ENCODE measurements around the gene HPS5.

HPS5 gene, protein sequence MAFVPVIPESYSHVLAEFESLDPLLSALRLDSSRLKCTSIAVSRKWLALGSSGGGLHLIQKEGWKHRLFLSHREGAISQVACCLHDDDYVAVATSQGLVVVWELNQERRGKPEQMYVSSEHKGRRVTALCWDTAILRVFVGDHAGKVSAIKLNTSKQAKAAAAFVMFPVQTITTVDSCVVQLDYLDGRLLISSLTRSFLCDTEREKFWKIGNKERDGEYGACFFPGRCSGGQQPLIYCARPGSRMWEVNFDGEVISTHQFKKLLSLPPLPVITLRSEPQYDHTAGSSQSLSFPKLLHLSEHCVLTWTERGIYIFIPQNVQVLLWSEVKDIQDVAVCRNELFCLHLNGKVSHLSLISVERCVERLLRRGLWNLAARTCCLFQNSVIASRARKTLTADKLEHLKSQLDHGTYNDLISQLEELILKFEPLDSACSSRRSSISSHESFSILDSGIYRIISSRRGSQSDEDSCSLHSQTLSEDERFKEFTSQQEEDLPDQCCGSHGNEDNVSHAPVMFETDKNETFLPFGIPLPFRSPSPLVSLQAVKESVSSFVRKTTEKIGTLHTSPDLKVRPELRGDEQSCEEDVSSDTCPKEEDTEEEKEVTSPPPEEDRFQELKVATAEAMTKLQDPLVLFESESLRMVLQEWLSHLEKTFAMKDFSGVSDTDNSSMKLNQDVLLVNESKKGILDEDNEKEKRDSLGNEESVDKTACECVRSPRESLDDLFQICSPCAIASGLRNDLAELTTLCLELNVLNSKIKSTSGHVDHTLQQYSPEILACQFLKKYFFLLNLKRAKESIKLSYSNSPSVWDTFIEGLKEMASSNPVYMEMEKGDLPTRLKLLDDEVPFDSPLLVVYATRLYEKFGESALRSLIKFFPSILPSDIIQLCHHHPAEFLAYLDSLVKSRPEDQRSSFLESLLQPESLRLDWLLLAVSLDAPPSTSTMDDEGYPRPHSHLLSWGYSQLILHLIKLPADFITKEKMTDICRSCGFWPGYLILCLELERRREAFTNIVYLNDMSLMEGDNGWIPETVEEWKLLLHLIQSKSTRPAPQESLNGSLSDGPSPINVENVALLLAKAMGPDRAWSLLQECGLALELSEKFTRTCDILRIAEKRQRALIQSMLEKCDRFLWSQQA
- total RNA-seq = 31.8 to 41.4 (median 32.7) reads per million in 3 donors

DNA sequence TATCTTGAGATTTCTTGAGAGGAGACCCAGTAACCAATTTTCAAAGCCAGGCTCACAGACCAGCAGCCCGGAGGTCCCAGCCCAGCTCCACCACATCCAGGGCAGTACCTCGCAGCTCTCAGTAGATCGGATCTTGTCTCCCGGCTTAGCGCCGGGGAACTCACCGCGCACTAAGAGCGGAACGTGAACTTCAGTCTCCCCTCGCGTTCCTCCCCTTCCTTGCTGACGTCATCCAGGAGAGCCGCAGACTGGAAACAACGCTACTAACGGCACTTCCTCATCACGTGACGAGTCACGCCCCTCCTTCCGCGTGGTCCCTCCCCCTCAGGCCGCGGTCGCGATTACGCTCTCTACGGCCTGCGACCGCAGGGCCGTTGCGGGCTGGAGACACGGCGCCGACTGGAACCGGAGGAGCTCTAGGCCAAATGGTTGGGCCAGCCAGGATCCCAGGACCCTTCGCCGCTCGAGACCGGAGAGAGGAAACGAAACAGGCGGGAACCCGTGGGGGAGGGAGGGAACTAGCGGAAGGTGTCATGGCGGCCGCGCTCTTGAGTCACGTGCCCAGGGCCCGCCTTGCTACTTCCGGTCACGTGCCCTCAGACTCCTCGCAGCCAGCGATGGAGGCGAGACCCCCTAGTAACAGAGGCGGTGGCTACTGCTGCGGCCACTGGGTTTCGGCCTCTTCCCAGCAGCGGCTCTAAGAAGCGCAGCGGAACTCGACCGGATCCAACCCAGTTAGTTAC, at the start of gene HPS5, which contains the start of gene GTF2H1:
TSS of gene HPS5 (minus strand) at position 172 of the 743 bp plus-strand sequence. CDS start 4,282 bp downstream, outside the sequence.
TSS of gene GTF2H1 (plus strand) at position 599 of the 743 bp plus-strand sequence. CDS start 10,508 bp downstream, outside the sequence.
- DNase-seq = peak; percentile 92 to 96 (median 93)
- no peaks in the 10 kb centered on the region for H3K9me3 ChIP-seq (ENCODE audit: control insufficient read depth, low read length)
- peak within 1 kb of the TSS; percentile 99 for H3K27ac ChIP-seq (ENCODE audit: insufficient read depth, low read length, poor library complexity, severe bottlenecking)
- H3K27me3 ChIP-seq (replicated peaks; ENCODE audit: control insufficient read depth, insufficient read depth, low read length, poor library complexity, severe bottlenecking) = no peaks in the 10 kb centered on the region
- H3K4me1 ChIP-seq (ENCODE audit: control insufficient read depth, insufficient read depth, low read length, poor library complexity, severe bottlenecking) = peaks cover 38% of the 10 kb centered on the region
- peak within 1 kb of the TSS; percentile 76 for H3K4me3 ChIP-seq (ENCODE audit: insufficient read depth, low read depth, low read length, poor library complexity, severe bottlenecking)
- peaks cover 13% of the 10 kb centered on the region for H3K36me3 ChIP-seq (ENCODE audit: control insufficient read depth, insufficient read depth, low read length)

DNA sequence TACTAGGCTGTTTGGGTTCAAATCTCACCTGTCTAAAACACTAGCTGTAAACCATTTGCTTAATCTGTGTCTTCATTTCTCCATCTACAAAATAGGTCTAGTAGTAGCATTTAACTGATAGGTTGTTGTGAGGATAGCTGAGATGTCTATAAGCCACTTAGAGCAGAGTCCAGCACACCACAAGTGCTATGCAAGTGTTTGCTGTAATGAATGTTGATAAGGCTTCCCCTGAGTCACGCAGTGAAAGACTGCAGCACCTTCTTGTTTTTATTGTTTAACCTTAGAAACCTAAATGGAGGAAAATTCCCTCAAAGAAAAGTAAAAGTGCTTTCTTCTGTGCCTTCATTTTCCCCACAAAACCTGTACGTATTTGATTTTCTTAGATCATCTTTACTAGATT, 49.3 kb upstream of the HPS5 start:
- peaks cover 9% of the 10 kb centered on the region for H3K36me3 ChIP-seq (ENCODE audit: control insufficient read depth, insufficient read depth, low read length)
- H3K9me3 ChIP-seq (ENCODE audit: control insufficient read depth, low read length) = no peaks in the 10 kb centered on the region
- no peaks in the 10 kb centered on the region for H3K4me1 ChIP-seq (ENCODE audit: control insufficient read depth, insufficient read depth, low read length, poor library complexity, severe bottlenecking)
- H3K4me3 ChIP-seq (ENCODE audit: insufficient read depth, low read depth, low read length, poor library complexity, severe bottlenecking) = no peak overlapping the region
- no peak overlapping the region for H3K27ac ChIP-seq (ENCODE audit: insufficient read depth, low read length, poor library complexity, severe bottlenecking)
- H3K27me3 ChIP-seq (replicated peaks; ENCODE audit: control insufficient read depth, insufficient read depth, low read length, poor library complexity, severe bottlenecking) = no peaks in the 10 kb centered on the region
- no peak for DNase-seq

- H3K4me3 ChIP-seq (ENCODE audit: insufficient read depth, low read depth, low read length, poor library complexity, severe bottlenecking) = no peak overlapping the region
- peaks cover 14% of the 10 kb centered on the region for H3K36me3 ChIP-seq (ENCODE audit: control insufficient read depth, insufficient read depth, low read length)
- no peaks in the 10 kb centered on the region for H3K4me1 ChIP-seq (ENCODE audit: control insufficient read depth, insufficient read depth, low read length, poor library complexity, severe bottlenecking)
- H3K27me3 ChIP-seq (replicated peaks; ENCODE audit: control insufficient read depth, insufficient read depth, low read length, poor library complexity, severe bottlenecking) = no peaks in the 10 kb centered on the region
- H3K27ac ChIP-seq (ENCODE audit: insufficient read depth, low read length, poor library complexity, severe bottlenecking) = no peak overlapping the region
- DNase-seq = no peak
- no peaks in the 10 kb centered on the region for H3K9me3 ChIP-seq (ENCODE audit: control insufficient read depth, low read length)
These were observed 47.5 kb upstream of the HPS5 start for GRCh38 chr11:18369398-18369797.

- no peaks in the 10 kb centered on the region for H3K4me1 ChIP-seq (ENCODE audit: control insufficient read depth, insufficient read depth, low read length, poor library complexity, severe bottlenecking)
- H3K9me3 ChIP-seq (ENCODE audit: control insufficient read depth, low read length) = no peaks in the 10 kb centered on the region
- no peaks in the 10 kb centered on the region for H3K27me3 ChIP-seq (replicated peaks; ENCODE audit: control insufficient read depth, insufficient read depth, low read length, poor library complexity, severe bottlenecking)
- no peak for DNase-seq
- peaks cover 19% of the 10 kb centered on the region for H3K36me3 ChIP-seq (ENCODE audit: control insufficient read depth, insufficient read depth, low read length)
- no peak overlapping the region for H3K4me3 ChIP-seq (ENCODE audit: insufficient read depth, low read depth, low read length, poor library complexity, severe bottlenecking)
- H3K27ac ChIP-seq (ENCODE audit: insufficient read depth, low read length, poor library complexity, severe bottlenecking) = no peak overlapping the region
These were observed 46.3 kb upstream of the HPS5 start for GRCh38 chr11:18368221-18368620.

DNA sequence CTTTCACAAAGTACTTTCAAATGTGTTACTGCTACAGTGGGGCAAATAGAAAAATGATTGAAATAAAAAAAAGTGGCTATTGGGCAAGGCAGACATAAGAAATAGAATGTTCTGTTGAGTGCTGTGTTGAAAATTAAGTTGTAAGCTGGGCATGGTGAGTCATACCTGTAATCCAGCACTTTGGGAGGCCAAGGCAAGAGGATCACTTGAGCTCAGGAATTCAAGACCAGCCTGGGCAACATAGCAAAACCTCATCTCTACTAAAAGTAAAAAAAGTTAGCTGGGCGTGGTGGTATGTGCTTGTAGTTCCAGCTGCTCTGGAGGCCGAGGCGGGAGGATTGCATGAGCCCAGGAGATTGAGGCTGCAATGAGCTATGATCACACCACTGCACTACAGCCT, 45.5 kb upstream of the HPS5 start:
- Histone ChIP-seq H3K27ac (ENCODE audit: insufficient read depth, low read length, poor library complexity, severe bottlenecking) (no peak overlapping the region), H3K36me3 (ENCODE audit: control insufficient read depth, insufficient read depth, low read length) (peaks cover 19% of the 10 kb centered on the region)

GRCh38 chr11:18366286-18366685, 44.3 kb upstream of the HPS5 start:
- Histone ChIP-seq H3K4me3 (ENCODE audit: insufficient read depth, low read depth, low read length, poor library complexity, severe bottlenecking) (no peak overlapping the region), H3K4me1 (ENCODE audit: control insufficient read depth, insufficient read depth, low read length, poor library complexity, severe bottlenecking) (no peaks in the 10 kb centered on the region), H3K36me3 (ENCODE audit: control insufficient read depth, insufficient read depth, low read length) (peaks cover 29% of the 10 kb centered on the region), H3K27me3 (replicated peaks; ENCODE audit: control insufficient read depth, insufficient read depth, low read length, poor library complexity, severe bottlenecking) (no peaks in the 10 kb centered on the region), H3K9me3 (ENCODE audit: control insufficient read depth, low read length) (no peaks in the 10 kb centered on the region), H3K27ac (ENCODE audit: insufficient read depth, low read length, poor library complexity, severe bottlenecking) (no peak overlapping the region)
- no peak for DNase-seq

More for the DNA sequence above, 45.5 kb upstream of the HPS5 start:
- no peaks in the 10 kb centered on the region for H3K27me3 ChIP-seq (replicated peaks; ENCODE audit: control insufficient read depth, insufficient read depth, low read length, poor library complexity, severe bottlenecking)
- no peak for DNase-seq
- no peak overlapping the region for H3K4me3 ChIP-seq (ENCODE audit: insufficient read depth, low read depth, low read length, poor library complexity, severe bottlenecking)
- no peaks in the 10 kb centered on the region for H3K4me1 ChIP-seq (ENCODE audit: control insufficient read depth, insufficient read depth, low read length, poor library complexity, severe bottlenecking)
- no peaks in the 10 kb centered on the region for H3K9me3 ChIP-seq (ENCODE audit: control insufficient read depth, low read length)

GRCh38 chr11:18365741-18366140, 43.8 kb upstream of the HPS5 start:
- H3K4me3 ChIP-seq (ENCODE audit: insufficient read depth, low read depth, low read length, poor library complexity, severe bottlenecking) = no peak overlapping the region
- no peaks in the 10 kb centered on the region for H3K9me3 ChIP-seq (ENCODE audit: control insufficient read depth, low read length)
- DNase-seq = no peak
- H3K4me1 ChIP-seq (ENCODE audit: control insufficient read depth, insufficient read depth, low read length, poor library complexity, severe bottlenecking) = no peaks in the 10 kb centered on the region
- H3K27ac ChIP-seq (ENCODE audit: insufficient read depth, low read length, poor library complexity, severe bottlenecking) = peak overlapping the region; percentile 11
- no peaks in the 10 kb centered on the region for H3K27me3 ChIP-seq (replicated peaks; ENCODE audit: control insufficient read depth, insufficient read depth, low read length, poor library complexity, severe bottlenecking)
- H3K36me3 ChIP-seq (ENCODE audit: control insufficient read depth, insufficient read depth, low read length) = peaks cover 34% of the 10 kb centered on the region

- no peaks in the 10 kb centered on the region for H3K27me3 ChIP-seq (replicated peaks; ENCODE audit: control insufficient read depth, insufficient read depth, low read length, poor library complexity, severe bottlenecking)
- H3K9me3 ChIP-seq (ENCODE audit: control insufficient read depth, low read length) = no peaks in the 10 kb centered on the region
- H3K4me1 ChIP-seq (ENCODE audit: control insufficient read depth, insufficient read depth, low read length, poor library complexity, severe bottlenecking) = no peaks in the 10 kb centered on the region
- no peak for DNase-seq
- H3K27ac ChIP-seq (ENCODE audit: insufficient read depth, low read length, poor library complexity, severe bottlenecking) = no peak overlapping the region
- H3K4me3 ChIP-seq (ENCODE audit: insufficient read depth, low read depth, low read length, poor library complexity, severe bottlenecking) = no peak overlapping the region
- H3K36me3 ChIP-seq (ENCODE audit: control insufficient read depth, insufficient read depth, low read length) = peaks cover 39% of the 10 kb centered on the region
These were observed 42.6 kb upstream of the HPS5 start for GRCh38 chr11:18364495-18365073.

DNA sequence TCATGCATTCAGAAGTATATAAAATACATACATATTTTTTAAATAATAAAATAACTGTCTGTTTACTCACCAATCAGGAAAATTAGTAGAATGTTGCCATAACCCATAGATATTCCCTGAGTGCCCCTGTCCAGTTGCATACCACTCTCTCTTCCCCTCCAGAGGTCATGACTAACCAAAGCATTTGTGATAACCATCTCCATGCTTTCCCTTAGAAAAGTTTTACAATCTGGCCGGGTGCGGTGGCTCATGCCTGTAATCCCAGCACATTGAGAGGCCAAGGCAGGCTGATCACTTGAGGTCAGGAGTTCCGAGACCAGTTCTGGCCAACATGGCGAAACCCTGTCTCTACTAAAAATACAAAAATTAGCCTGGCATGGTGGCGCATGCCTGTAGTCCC, 39.2 kb upstream of the HPS5 start:
- Histone ChIP-seq H3K27ac (ENCODE audit: insufficient read depth, low read length, poor library complexity, severe bottlenecking) (no peak overlapping the region), H3K4me3 (ENCODE audit: insufficient read depth, low read depth, low read length, poor library complexity, severe bottlenecking) (no peak overlapping the region), H3K9me3 (ENCODE audit: control insufficient read depth, low read length) (no peaks in the 10 kb centered on the region), H3K27me3 (replicated peaks; ENCODE audit: control insufficient read depth, insufficient read depth, low read length, poor library complexity, severe bottlenecking) (no peaks in the 10 kb centered on the region), H3K36me3 (ENCODE audit: control insufficient read depth, insufficient read depth, low read length) (peaks cover 53% of the 10 kb centered on the region), H3K4me1 (ENCODE audit: control insufficient read depth, insufficient read depth, low read length, poor library complexity, severe bottlenecking) (no peaks in the 10 kb centered on the region)
- no peak for DNase-seq

All from effector memory CD4-positive, alpha-beta T cell (primary cell).